ENCODE measurements around the gene ARHGAP9. TPM values are rescaled to one million over a fixed set of nuclear protein-coding genes. Genes with fewer than 3 reads are reported as not detected.
A peak's percentile ranks its signal among the peaks of the same experiment; 100 is the strongest.

ARHGAP9 gene
- total and polyA plus RNA-seq, 2 of the 4 experiments (the other 2 are of a cell fraction) = 0.18 to 0.79 TPM

DNA sequence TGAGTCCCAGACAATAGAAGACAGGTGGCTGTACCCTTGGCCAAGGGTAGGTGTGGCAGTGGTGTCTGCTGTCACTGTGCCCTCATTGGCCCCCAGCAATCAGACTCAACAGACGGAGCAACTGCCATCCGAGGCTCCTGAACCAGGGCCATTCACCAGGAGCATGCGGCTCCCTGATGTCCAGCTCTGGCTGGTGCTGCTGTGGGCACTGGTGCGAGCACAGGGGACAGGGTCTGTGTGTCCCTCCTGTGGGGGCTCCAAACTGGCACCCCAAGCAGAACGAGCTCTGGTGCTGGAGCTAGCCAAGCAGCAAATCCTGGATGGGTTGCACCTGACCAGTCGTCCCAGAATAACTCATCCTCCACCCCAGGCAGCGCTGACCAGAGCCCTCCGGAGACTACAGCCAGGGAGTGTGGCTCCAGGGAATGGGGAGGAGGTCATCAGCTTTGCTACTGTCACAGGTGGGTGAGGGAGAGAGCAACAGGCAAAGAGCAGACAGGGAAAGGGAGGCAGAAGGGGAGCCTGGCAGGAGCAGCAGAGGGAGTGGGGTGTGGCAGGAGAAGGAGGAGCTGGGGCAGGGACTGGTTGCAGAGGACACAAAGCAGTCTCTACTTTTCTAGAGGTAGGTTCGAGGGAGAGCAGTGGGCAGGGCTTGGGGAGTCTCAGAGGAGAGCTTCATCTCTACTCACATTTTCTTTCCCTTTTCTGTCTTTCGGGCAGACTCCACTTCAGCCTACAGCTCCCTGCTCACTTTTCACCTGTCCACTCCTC lies 24.1 kb downstream of the ARHGAP9 start:
- intact Hi-C loops (cut with micrococcal nuclease) = loop anchor here (5.0 kb wide), 1 partner anchor 237 kb away; the partner anchor contains the start of gene OS9
- peak overlapping the region; percentile 89 for H2AK5ac ChIP-seq (ENCODE audit: low read depth, low read length)
- CTCF ChIA-PET = interaction anchor here (0.7 to 1.4 kb wide), 4 partner anchors 13 to 190 kb away, joined by 3 to 5 read pairs (median 3); no protein-coding TSS in a partner anchor
- H3K36me3 ChIP-seq (ENCODE audit: control insufficient read depth, insufficient read depth, low read length) = no peaks in the 10 kb centered on the region
- peak overlapping the region; percentile 88 for H2BK120ac ChIP-seq (ENCODE audit: low read depth, low read length)
- peak overlapping the region; percentile 51; the same call in 1 of the 2 replicates for H4K5ac ChIP-seq (ENCODE audit: low read depth, low read length)
- peak overlapping the region; percentile 88 for H4K91ac ChIP-seq (ENCODE audit: insufficient read depth, low read depth, low read length)
- H2AFZ ChIP-seq (replicated peaks; ENCODE audit: low read length, poor library complexity) = peak overlapping the region; percentile 84
- no peak for ATAC-seq (ENCODE audit: low read depth)
- no peak for TF ChIP-seq FOS (IDR thresholded peaks at IDR 0.05; ENCODE audit: low read depth, low read length)
- no peak for TF ChIP-seq POLR2A (IDR thresholded peaks at IDR 0.05; ENCODE audit: low read depth, low read length)
- no peak for TF ChIP-seq RAD21 (IDR thresholded peaks at IDR 0.05; ENCODE audit: low read length)
- no peak for TF ChIP-seq MXI1 (IDR thresholded peaks at IDR 0.05; ENCODE audit: borderline replicate concordance, low read depth, low read length)
- TF ChIP-seq, protein P1, sequence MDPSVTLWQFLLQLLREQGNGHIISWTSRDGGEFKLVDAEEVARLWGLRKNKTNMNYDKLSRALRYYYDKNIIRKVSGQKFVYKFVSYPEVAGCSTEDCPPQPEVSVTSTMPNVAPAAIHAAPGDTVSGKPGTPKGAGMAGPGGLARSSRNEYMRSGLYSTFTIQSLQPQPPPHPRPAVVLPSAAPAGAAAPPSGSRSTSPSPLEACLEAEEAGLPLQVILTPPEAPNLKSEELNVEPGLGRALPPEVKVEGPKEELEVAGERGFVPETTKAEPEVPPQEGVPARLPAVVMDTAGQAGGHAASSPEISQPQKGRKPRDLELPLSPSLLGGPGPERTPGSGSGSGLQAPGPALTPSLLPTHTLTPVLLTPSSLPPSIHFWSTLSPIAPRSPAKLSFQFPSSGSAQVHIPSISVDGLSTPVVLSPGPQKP (IDR thresholded peaks at IDR 0.05; ENCODE audit: borderline replicate concordance, low read depth, low read length) = no peak
- no peak for TF ChIP-seq CEBPB (IDR thresholded peaks at IDR 0.05; ENCODE audit: low read depth, low read length)
- TF ChIP-seq RFX5 (IDR thresholded peaks at IDR 0.05; ENCODE audit: low read depth, low read length) = no peak
- TF ChIP-seq SMC3 (IDR thresholded peaks at IDR 0.05; ENCODE audit: low read depth, low read length) = no peak
- 57% methylated on average over 3 of the region's 10 CpGs; no CpG with 5 or more reads in 1 of the 2 experiments for WGBS, 2 experiments (ENCODE audit: extremely low coverage in 2 of 2, insufficient read length in 1 of 2)
- peak overlapping the region; percentile 48; the same call in 1 of the 2 replicates for H3K9ac ChIP-seq (ENCODE audit: low read depth, low read length)
- no peaks in the 10 kb centered on the region for H4K20me1 ChIP-seq (ENCODE audit: insufficient read depth, low read length)
- H3K9me3 ChIP-seq (ENCODE audit: control insufficient read depth, insufficient read depth, low read length) = no peaks in the 10 kb centered on the region
- H3K4me3 ChIP-seq (ENCODE audit: insufficient read depth, low read depth, low read length) = no peak overlapping the region
- H2BK15ac ChIP-seq (ENCODE audit: low read depth, low read length) = peak overlapping the region; percentile 96; the same call in 2 of the 3 replicates
- H3K4me2 ChIP-seq (ENCODE audit: low read depth, low read length) = peak overlapping the region; percentile 33; the same call in 1 of the 2 replicates
- POLR2A ChIA-PET (ENCODE audit: unreplicated experiment) = interaction anchor here (0.6 to 1.4 kb wide), 3 partner anchors 121 to 215 kb away, joined by 3 to 13 read pairs (median 4); no protein-coding TSS in a partner anchor
- H3K4ac ChIP-seq (ENCODE audit: low read depth, low read length) = peak overlapping the region; percentile 92
- BruUV-seq (replicated peaks) = no TSS peak
- no peak overlapping the region for H2BK5ac ChIP-seq (ENCODE audit: low read depth, low read length, poor library complexity, severe bottlenecking)
- H2AK9ac ChIP-seq (replicated peaks; ENCODE audit: low read depth, low read length, poor library complexity) = peak overlapping the region; percentile 92
- peak overlapping the region; percentile 89 for H3K14ac ChIP-seq (replicated peaks; ENCODE audit: low read depth, low read length)
- peaks cover 28% of the 10 kb centered on the region for H3K9me1 ChIP-seq (ENCODE audit: insufficient read depth, low read length)
- peak overlapping the region; percentile 24; the same call in 1 of the 2 replicates for H3K56ac ChIP-seq (ENCODE audit: extremely low read depth, insufficient read depth, low read length)
- DNase-seq = no peak
- in situ Hi-C loops (cut with MboI; ENCODE audit: low sequenced_read_pairs) = no loop called here
- dilution Hi-C loops (cut with HindIII; ENCODE audit: low sequenced_read_pairs, unreplicated experiment) = no loop called here
- H3K23ac ChIP-seq (ENCODE audit: low read depth, low read length) = peak overlapping the region; percentile 76
- H3K18ac ChIP-seq (ENCODE audit: low read depth, low read length) = peak overlapping the region; percentile 22
- peak overlapping the region; percentile 79 for H2BK20ac ChIP-seq (ENCODE audit: low read depth, low read length)
- H4K8ac ChIP-seq (ENCODE audit: low read depth in 2 of 2, low read length in 2 of 2) = peak overlapping the region; percentile 83 to 85; a peak in 3 of 4 replicates
- peaks cover 0 to 16% of the 10 kb centered on the region in 2 experiments; a peak in 1 of 4 replicates for H3K79me1 ChIP-seq (ENCODE audit: low read depth in 1 of 2, low read length in 2 of 2)
- peak overlapping the region; percentile 30; the same call in 1 of the 2 replicates for H3K27ac ChIP-seq (ENCODE audit: insufficient read depth, low read length)
- H3K27me3 ChIP-seq (ENCODE audit: control insufficient read depth, insufficient read depth, low read length) = no peaks in the 10 kb centered on the region
- peaks cover 36% of the 10 kb centered on the region for H3K4me1 ChIP-seq (ENCODE audit: control insufficient read depth, insufficient read depth, low read length)
